AG08395 (cell line): ENCODE measurements around the gene FAM131A.
A peak's percentile ranks its signal among the peaks of the same experiment; 100 is the strongest.

Experiments
- DNase-seq: peaks from one replicate; pipeline ENCODE4 v3.0.0; 2012; ENCODE audit warnings: mixed read lengths, low spot score

FAM131A gene

DNA sequence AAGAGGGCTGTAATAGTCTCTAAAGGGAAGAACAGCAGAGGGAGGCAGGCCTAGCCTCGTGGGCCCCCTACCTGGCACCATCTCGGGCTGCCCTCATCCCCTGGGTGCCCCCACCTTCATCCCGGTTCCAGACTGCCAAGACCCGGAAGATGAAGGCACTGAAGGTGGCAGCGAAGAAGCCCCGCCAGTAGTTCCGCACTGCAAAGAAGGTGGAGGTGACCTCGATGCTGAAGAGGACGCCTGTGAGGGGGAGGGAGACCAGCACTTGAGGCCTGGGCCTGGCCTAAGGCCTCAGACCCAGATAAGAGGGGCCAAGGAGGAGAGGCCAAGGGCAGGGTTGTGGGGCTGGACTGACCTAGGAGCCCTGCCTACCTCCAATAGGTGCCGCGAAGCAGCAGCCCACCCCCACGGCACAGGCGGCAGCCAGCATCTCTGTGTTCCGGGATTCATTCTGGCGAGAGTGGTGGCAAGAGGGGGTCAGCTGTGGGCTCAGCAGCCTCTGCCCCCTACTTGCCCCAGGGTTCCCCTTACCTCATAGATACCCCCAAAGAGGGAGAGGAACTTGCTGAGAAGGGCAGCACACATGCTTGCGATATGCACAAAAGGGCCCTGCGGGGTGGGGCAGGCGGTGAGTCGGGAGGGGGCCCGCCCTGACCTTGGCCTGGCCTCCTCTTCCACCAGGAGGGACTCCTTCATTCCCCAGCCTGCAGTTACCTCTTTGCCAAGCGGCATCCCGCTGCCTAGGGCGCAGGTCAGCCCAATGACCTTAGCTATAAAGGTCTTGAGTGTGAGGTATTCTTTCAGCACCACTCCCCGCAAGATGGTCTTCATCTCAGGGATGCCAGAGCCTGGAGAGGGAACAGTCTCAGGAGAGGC is 20.1 kb downstream of the FAM131A start:
- DNase-seq, result no peak

DNA sequence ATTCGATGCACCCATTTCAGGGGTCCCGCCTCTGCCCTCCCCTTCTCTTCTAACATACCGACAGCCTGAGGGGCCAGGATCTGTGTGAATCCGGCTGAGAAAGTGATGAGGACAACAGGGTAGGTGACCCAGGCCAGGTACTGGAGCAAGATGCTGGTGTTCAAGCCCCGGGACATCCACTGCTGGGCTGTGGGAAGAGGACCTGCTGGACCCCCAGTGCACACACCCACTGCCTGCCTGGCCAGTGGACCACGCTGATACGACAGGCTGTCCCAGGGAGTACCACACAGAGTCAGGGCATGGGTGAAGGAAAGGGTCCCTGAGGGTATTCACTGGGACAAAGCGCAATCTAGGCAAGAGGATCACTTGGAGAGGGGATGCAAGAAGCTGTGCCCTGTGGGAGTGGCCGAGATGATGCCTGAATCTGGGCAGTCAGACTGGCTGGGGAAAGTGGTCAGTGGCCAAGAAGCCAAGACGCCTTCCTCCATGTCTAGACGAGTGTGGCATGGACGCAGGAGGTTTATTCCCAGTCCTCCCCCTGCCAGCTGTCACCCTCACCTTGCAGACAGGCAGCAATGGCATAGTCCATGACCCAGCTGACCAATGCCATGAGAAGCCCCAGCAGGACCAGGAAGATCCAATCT is 20.8 kb downstream of the FAM131A start:
- no peak for DNase-seq

- DNase-seq, result no peak
Measured at GRCh38 chr3:184358921-184359350, 21.5 kb downstream of the FAM131A start.

DNA sequence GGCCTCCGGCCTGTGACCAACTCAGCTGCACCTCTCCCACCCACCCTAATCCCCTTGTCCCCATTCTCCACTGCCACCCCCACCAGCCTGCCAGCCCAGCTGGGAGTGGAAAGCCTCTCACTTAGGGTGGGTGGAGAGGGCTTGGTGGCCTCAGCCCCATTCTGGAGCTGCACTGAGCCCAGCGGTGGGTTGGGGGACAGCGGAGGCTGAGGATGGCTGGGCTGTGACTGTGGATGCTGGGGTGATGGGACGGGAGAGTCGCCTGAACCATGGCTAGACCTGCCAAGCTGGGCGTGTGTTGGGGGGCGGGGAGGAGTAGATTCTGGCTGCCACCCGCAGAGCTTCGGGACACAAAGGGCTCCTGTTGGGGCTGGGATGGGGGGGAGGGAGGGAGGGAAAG is 22.2 kb downstream of the FAM131A start:
- no peak for DNase-seq

DNA sequence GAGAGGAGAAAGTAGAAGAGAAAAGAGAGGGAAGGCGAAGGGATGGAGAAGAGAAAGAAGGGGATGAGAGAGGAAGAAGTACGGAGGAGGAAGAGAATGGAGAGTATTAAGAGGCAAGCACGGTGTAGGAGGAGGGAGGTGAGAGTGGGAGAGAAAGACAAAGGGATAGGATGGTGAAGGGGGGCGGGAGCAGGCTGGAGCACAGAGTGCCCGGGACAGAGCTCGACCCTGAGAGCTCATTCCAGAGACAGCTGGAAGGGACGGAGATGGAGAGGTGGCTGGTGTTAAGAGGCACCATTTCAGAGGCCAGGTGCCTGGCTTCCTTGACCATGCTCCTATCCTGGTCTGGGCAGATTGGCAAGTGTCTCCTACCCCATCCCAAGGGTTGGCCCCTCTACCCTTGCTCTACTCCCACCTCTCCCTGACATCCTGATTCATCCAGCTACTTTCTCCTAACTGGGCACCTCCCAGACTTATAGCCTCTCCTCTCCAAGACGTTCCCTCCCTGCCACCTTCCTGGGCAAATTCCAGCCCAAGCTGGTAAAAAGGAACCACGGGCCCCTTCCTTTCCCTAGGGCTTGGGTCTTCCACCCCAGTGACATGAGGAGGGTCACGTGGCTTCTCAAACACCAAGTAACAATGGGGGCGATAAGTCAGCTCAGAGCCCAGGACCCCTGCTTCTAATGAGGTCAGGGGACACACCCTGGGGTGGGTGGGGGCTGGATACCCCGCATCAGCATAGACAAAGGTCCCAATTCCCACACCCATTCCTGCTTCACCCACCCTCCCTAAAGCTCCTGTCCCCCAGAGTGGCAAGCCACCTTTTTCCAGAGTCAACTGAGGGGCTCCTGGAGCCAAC is 22.9 kb downstream of the FAM131A start:
- DNase-seq, result no peak

GRCh38 chr3:184360929-184361531 is 23.6 kb downstream of the FAM131A start:
- no peak for DNase-seq

DNA sequence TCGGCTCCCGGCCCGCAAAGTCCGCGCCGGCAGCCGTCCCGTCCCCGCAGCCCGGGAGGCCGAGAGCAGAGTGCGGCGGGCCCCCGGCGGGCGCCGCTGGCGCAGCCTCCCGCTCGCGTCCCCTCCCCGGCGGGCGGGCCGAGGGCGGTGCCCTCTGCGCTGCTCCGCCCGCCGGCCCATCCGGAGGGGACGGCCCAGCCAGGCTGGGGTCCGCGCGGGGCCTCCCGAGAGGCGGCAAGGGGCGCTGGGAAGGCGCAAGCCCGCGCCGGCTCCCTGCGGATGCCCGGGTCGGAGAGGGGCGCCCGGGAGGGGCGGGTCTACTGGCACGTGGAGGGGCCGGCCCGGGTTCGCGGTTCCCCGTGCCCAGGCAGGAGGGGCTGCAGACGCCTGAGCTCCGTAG is 24.1 kb downstream of the FAM131A start, which contains the start of the genes CLCN2 and POLR2H:
TSS of gene CLCN2 (minus strand) at position 74 of the 400 bp plus-strand sequence. CDS start 126 bp downstream, outside the sequence.
TSS of gene POLR2H (plus strand) at position 179 of the 400 bp plus-strand sequence. CDS start 1,783 bp downstream, outside the sequence.
- DNase-seq, result peak; percentile 64

GRCh38 chr3:184361932-184362667 is 24.7 kb downstream of the FAM131A start:
- DNase-seq, result peak; percentile 42

GRCh38 chr3:184362668-184363546 is 25.5 kb downstream of the FAM131A start:
- DNase-seq, result peak; percentile 98

DNA sequence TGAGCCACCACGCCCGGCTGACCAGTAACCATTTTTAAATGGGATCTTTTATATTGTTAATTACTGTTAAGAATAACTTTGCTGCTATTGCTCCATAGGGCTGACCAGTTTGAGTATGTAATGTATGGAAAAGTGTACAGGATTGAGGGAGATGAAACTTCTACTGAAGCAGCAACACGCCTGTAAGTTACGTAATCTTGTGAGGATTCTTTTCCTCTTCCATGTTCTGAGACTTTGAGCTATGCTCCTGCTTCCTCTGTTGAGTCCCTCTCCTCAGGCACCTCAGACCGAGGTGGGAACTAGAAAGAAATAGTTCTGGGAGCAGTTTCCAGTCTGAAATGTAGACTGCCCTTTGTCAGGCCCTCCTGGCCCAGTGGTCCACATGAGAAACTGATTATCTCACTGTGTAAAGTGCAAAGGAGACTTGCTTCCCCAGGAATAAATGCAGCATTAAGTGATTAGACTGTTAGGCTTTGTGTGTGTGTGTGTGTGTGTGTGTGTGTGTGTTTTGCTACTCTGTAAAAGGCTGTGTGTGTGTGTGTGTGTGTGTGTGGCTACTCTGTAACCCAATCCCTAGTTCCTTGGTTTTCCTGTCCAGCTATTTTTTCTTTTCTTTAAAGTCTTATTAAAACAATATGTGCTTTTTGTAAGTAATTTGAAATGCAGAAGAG is 29.4 kb downstream of the FAM131A start:
- DNase-seq, result no peak

DNA sequence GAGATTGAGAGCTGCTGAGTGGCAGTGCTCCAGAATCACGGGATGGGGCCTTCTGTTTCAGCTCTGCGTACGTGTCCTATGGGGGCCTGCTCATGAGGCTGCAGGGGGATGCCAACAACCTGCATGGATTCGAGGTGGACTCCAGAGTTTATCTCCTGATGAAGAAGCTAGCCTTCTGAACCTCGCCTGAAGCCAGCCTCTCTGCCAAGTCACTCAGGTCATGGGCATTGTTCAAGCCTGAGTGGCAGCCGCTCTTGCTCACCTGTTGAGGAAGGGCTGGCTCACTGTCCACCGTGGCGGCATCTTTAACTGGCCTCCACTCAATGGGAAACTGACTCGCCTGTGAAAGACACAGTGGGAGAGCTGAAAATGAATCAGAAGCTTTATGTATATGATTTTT is 30.7 kb downstream of the FAM131A start:
- no peak for DNase-seq

DNA sequence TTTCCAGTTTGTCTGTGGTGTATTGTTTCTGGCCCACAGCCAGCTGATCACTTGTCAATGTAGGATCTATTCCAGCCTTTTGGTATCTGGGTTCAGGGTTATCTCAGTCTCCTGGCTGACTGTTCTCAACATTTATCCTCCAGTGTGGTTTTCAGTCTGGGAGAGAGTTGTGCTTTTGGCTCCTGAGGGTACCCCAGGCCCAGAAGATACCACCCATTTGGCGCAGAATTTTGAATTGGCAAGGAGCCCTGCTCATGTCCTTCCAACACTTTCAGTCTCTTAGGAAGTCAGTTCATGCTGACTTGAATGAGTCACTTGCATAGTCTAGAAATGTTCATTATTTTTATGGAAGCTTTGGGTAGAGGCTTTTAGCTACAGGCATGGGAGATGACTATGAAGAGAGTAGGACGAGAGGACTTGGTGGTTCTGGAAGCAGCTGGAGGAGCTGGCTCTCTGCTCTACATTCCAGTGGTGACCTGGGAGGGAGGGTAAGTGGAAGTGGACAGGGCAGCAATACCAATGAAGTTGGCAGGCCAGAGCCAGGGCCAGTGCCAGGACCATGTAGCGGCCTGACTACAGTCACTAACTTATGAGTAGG is 31.3 kb downstream of the FAM131A start:
- peak; percentile 72 for DNase-seq

GRCh38 chr3:184371570-184372018 is 34.2 kb downstream of the FAM131A start:
- DNase-seq, result peak; percentile 92

DNA sequence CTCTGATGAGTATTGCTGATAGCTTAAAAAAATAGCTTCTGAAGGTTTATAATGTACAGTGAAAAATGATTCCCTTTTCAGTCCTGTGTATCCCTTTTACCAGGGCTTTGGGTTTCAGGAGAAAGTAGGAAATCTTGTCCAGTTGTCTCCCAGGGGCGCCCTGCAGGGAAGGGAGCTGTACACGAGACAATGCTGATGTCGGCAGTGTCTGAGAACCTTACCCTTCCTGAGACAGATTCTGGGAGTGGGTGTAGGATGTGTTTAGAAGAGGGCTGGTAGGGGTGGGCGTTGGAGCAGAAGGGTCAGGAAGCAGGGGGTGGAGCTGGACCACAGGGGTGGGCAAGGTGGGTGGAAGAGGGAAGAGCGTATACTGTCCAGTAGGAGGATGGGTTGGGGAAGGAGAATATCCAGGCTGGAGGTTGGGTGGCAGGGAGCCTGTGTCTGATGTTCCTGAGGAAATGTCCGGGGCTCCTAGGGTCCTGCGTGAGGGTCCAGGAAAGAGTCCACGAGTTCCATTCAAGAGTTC is 35.0 kb downstream of the FAM131A start:
- DNase-seq, result no peak

- no peak for DNase-seq
Measured at GRCh38 chr3:184372911-184373310, 35.5 kb downstream of the FAM131A start.

GRCh38 chr3:184373422-184373821 is 36.0 kb downstream of the FAM131A start:
- peak; percentile 82 for DNase-seq

GRCh38 chr3:184375747-184376461 is 38.5 kb downstream of the FAM131A start:
- DNase-seq, result no peak

GRCh38 chr3:184377374-184377773 is 40.0 kb downstream of the FAM131A start:
- DNase-seq, result no peak
